Activated CD4-positive, alpha-beta T cell treated with anti-CD3 and anti-CD28 coated beads, Interleukin-2, amount 50 U/mL, for 1 hour (primary cell): ENCODE results near the gene CAPZA3.
"Not testable (repeated sequence)": the region's sequence is repeated elsewhere in the genome, so short reads cannot be mapped to it uniquely, and the experiment has no call there.

Source experiments
- DNase-seq: peaks from one replicate; pipeline ENCODE4 v3.0.0-alpha.2; 2020

The CAPZA3 gene

DNA sequence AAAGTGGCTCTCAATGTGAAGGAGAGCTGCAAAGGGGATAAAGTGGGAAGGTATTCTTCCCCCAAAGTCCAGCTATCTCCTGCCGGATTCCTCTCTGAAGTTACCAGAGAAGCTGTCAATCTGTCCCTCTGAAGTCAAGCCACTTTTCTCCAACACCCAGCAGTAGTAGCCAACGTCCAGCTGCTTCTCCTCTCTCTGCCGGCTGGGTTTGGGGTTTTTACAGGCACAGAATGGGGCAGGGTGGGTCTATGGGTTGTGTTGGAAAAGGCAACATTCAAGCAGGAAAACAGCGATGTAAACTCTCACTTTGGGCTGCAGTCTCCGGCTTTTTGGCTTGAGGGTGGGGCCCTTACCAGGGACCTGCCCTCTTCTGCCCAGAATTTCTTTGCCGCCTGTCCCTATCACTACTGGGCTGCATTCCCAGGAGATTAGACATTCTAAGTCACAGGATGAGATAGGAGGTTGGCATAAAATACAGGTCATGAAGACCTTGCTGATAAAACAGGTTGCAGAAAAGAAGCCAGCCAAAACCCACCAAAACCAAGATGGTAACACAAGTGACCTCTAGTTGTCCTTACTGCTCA, 16.3 kb downstream of the CAPZA3 start:
- DNase-seq, result no peak

DNA sequence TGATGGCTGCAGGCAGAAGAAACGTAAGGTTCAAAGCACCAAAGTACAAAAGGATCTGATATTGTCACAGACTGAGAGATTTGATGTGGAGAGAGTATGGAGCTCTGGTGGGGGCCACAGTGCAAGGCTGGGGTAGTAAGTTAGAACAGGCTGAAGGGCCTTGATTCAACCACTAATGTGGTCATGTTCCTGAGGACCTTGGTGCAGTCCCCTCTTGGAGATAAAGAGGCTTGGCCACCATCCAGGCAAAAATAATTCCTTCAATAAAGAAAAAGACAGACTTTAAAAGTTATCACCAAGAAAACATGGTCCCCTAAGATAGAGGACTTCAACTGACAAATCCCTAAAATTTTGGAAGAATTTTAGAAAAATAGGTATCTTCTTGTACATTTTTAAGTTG, 17.4 kb downstream of the CAPZA3 start:
- DNase-seq, result no peak

DNA sequence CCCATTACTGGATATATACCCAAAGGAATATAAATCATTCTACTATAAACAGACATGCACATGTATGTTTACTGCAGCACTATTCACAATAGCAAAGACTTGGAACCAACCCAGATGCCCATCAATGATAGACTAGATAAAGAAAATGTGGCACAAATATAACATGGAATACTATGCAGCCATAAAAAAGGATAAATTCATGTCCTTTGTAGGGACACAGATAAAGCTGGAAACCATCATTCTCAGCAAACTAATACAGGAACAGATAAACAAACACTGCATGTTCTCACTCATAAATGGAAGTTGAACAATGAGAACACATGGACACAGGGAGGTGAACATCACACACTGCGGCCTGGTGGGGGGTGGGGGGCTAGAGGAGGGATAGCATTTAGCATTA, 28.6 kb downstream of the CAPZA3 start:
- DNase-seq, result not testable (repeated sequence)

DNA sequence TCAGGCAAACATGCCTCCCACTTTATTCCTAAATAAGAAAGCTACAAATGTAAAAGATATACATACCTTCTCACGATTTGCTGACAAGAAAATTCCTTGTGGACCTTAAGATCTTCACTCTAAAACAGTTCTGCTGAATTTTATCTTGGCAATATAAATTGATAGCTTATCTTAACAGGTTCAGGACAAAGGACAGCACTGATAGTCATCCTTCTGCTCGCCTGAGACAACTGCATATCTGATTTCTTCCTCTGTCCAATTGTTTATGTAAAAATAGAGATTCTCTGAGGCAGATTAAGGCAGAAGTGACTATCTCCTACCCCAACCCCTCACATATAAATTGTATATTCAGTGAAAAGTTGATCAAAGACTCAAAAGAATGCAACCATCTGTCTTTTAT, 44.9 kb downstream of the CAPZA3 start:
- no peak for DNase-seq

DNA sequence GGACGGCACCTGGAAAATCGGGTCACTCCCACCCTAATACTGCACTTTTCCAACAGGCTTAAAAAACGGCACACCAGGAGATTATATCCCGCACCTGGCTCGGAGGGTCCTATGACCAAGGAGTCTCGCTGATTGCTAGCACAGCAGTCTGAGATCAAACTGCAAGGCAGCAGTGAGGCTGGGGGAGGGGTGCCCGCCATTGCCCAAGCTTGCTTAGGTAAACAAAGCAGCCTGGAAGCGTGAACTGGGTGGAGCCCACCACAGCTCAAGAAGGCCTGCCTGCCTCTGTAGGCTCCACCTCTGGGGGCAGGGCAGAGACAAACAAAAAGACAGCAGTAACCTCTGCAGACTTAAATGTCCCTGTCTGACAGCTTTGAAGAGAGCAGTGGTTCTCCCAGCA, 47.5 kb downstream of the CAPZA3 start:
- DNase-seq, result not testable (repeated sequence)
